HUES64 (cell line): ENCODE data around the gene UNC5CL.

ENCODE experiments used
- H3K27ac ChIP-seq: 2 replicates; pipeline ENCODE4 v1.7.0; 2013; ENCODE audit warnings: low read depth, low read length, inconsistent platforms
- H3K27me3 ChIP-seq: 2 replicates; pipeline ENCODE4 v1.6.1; 2013; ENCODE audit warnings: mild to moderate bottlenecking, low read length; ENCODE audit not compliant: insufficient read depth
- H3K36me3 ChIP-seq: 2 replicates; pipeline ENCODE4 v1.6.1; 2013; ENCODE audit warnings: mild to moderate bottlenecking, low read length; ENCODE audit not compliant: insufficient read depth
- H3K4me1 ChIP-seq: 2 replicates; pipeline ENCODE4 v1.6.1; 2013; ENCODE audit warnings: mild to moderate bottlenecking, low read length, moderate library complexity; ENCODE audit not compliant: insufficient read depth
- H3K4me3 ChIP-seq: 2 replicates; pipeline ENCODE4 v1.5.1; 2013; ENCODE audit warnings: mild to moderate bottlenecking, low read length, moderate library complexity
- H3K9ac ChIP-seq: 2 replicates; pipeline ENCODE4 v1.6.1; 2013; ENCODE audit warnings: mild to moderate bottlenecking, low read depth, low read length
- H3K9me3 ChIP-seq: 2 replicates; pipeline ENCODE4 v1.6.1; 2013; ENCODE audit warnings: low read depth, low read length; ENCODE audit not compliant: insufficient read depth
- WGBS: fragments of 150-250, 120-280 bp; methylation state at CpG from one replicate; pipeline ENCODE4 v1.1.7; 2013; ENCODE audit warnings: missing lambda C conversion rate; 5-methylcytosine and 5-hydroxymethylcytosine counted together

UNC5CL gene

DNA sequence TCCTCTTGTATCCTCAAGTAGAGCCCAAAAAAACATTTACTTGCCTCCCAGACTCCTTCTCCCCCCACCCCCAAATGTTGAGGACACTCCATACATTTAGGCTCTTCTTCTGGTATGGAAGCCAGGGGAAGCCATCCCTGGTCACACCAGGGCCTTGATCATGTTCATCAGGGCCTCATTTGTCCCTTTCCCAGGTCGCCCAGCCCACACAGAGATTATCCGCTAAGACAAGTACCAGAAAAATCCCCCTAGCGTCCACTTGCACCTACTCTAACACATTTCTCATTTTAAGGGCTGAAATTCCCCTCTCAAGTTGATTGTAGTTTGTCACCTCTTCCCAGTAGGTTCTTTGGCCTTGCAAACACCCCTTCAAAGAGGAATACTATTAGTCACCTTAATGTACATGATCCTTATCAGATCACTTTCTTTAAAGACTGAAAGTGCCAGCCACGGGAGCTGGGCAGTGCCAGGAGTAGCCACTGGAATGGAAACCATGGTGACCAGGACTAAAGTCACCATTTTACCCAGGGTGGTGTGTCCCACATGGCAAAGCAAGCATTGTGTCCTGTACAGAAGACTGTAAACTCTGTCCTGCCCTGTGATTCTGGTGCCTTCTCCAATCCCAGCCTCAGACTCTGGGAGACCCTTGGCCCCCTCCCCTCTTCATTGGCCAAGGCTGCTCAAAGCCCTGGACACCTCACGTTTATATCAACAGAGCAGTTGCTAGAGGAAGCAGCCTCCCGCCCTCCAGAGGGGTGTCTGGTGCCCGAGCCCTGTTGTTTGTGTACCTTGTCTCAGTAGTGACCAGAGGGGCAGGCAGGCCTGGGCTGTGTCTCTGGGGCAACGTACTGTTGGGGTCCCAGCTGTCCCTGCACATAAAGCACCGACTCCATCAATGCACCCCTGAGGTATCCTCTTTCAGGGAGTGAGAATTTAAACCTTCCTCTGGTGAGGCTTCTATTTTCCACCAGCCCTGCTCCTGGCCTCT is 9.0 kb upstream of the UNC5CL start:
- Histone ChIP-seq H3K4me1 (no peaks in the 10 kb centered on the region), H3K9ac (no peak overlapping the region), H3K9me3 (no peaks in the 10 kb centered on the region), H3K4me3 (no peak overlapping the region), H3K36me3 (no peaks in the 10 kb centered on the region), H3K27ac (no peak overlapping the region), H3K27me3 (no peaks in the 10 kb centered on the region)
- WGBS = 90% methylated on average over 9 of the region's 9 CpGs

DNA sequence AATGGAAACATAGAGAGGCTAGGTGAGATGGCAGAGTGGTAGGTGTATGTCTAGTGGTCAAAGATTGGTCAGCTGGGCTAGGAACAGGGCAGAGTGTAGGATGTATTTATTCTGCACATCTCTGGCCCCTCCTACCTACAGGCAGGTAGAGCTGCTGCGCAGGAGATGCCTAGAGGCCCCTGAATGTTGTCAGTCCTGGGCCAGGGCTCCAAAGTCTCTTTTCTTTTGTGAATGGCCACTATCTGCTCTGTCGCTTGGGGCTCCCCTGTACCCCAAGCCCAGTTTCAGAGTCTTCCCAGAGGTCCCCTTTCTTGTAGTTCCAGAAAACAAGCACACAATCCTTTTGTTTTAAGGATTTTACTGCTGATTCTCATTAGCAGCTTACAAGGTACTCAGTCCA is 8.3 kb upstream of the UNC5CL start:
- no peaks in the 10 kb centered on the region for H3K9me3 ChIP-seq

DNA sequence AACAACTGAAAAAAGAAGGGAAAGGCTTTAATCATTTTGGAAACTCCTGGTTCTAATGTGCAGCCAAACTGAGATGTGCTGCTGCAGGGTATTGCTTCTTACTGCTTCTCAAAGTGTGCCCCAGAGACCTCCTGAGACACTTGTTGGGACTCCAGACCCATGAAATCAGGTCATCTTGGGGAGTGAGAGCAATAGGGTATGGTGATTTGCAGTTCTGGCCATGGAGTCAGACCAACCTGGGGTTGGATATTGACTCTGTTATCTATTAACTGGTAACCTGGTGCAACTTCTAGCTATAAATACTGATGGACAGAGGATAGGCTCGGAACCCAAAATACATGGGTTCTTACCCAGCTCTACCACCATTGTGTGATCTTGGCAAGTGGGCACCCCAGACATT is 7.1 kb upstream of the UNC5CL start:
- Histone ChIP-seq H3K4me1 (no peaks in the 10 kb centered on the region), H3K4me3 (no peak overlapping the region), H3K27me3 (no peaks in the 10 kb centered on the region), H3K9ac (no peak overlapping the region), H3K9me3 (no peaks in the 10 kb centered on the region), H3K27ac (no peak overlapping the region), H3K36me3 (no peaks in the 10 kb centered on the region)
- WGBS = 94% methylated on average over 1 of the region's 1 CpG

More for the DNA sequence above, 8.3 kb upstream of the UNC5CL start:
- Histone ChIP-seq H3K4me1 (no peaks in the 10 kb centered on the region), H3K27me3 (no peaks in the 10 kb centered on the region), H3K27ac (no peak overlapping the region), H3K36me3 (no peaks in the 10 kb centered on the region), H3K4me3 (no peak overlapping the region), H3K9ac (no peak overlapping the region)
- 88% methylated on average over 2 of the region's 2 CpGs for WGBS

DNA sequence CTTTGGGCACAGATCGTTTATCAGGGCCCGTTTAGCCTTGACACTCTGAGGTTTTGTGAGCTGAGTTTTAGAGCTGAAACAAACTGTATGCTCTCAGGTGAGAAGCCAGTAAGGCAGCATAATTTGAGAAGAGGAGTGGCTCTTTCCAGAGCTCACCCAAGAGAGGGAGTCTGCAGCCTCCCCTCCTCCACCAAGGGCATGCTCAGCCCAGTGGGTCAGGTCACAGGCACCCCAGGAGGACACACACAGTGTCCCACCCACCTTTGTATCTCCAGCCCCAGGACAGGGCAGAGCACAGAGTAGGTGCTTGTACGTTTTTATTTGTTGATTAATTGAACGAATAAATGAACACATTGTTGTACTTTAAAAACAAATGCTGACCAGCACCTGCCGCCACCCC is 6.6 kb upstream of the UNC5CL start:
- no peak overlapping the region for H3K4me3 ChIP-seq
- H3K27me3 ChIP-seq = no peaks in the 10 kb centered on the region
- H3K4me1 ChIP-seq = no peaks in the 10 kb centered on the region
- H3K9ac ChIP-seq = no peak overlapping the region
- H3K9me3 ChIP-seq = no peaks in the 10 kb centered on the region
- no peak overlapping the region for H3K27ac ChIP-seq
- no peaks in the 10 kb centered on the region for H3K36me3 ChIP-seq
- WGBS = 90% methylated on average over 3 of the region's 5 CpGs

DNA sequence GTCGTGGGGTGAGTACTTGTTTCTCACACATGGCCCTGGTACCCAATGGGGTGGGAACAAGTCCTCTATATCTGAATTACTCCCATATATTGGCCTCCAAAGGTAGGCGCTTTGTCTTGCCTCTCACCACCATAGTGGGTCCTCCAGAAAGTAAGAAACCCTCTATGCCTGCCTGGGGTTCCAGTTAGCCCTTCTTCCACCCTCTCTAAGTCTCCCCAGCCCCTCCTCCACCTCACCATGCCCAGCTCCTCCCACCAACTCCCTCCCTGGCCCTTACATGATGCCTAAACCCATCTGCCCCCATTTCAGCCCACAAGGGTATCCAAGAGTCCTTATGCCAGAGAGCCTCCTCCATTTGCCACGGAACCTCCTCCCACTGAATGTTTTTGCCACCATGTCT is 4.1 kb upstream of the UNC5CL start:
- no peak overlapping the region for H3K27ac ChIP-seq
- peaks cover 4% of the 10 kb centered on the region; the same call in 1 of the 2 replicates for H3K4me1 ChIP-seq
- H3K36me3 ChIP-seq = no peaks in the 10 kb centered on the region
- H3K4me3 ChIP-seq = no peak overlapping the region
- H3K9me3 ChIP-seq = no peaks in the 10 kb centered on the region
- WGBS = 92% methylated on average over 3 of the region's 3 CpGs
- H3K9ac ChIP-seq = no peak overlapping the region
- no peaks in the 10 kb centered on the region for H3K27me3 ChIP-seq

DNA sequence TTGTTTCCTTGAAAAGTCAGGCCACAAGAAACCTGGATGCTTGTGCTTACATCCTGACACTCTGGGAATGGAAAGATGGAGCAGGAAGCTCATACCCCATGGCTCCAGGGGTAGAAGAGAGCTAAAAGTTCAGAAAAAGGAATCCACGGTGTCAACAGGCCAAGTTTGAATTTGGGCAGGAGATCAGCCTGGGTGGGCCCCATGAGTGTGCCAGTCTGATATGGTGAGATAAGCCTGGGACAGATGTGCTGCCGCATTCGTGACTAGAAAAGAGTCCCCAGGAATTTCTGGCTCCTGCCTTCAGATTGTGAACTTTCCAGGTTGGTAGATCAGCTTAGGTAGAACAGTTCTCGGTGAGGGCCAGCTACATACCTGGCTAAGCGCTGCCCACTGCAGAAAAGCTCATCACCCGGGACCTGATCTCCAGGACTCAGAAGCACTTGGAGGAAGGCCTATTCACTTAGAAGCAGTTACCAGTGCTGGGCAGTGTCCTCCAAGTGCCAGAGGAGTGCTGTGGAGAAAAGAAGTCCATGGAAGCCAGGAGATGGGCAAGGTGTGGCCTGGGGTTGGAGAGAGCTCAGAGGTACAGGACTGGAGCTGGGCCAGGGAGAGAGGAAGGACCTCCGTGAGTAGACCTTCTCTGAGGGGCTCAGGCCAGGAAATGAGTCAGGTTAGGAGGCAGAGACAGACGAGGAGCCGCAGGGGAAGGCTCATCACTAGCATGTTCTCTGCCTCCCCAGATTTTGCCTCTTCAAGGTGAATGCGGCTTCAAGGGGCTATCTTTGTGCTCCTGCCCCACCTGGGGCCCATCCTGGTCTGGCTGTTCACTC is 3.4 kb upstream of the UNC5CL start, which contains the start of gene TSPO2:
TSS of gene TSPO2 (plus strand) at position 242 of the 830 bp plus-strand sequence. CDS start at position 761, 519 bp downstream.
- Histone ChIP-seq H3K4me3 (no peak within 1 kb of the TSS), H3K27ac (no peak within 1 kb of the TSS), H3K36me3 (no peaks in the 10 kb centered on the region), H3K27me3 (no peaks in the 10 kb centered on the region), H3K9ac (no peak within 1 kb of the TSS), H3K4me1 (peaks cover 4% of the 10 kb centered on the region; the same call in 1 of the 2 replicates), H3K9me3 (no peaks in the 10 kb centered on the region)
- WGBS = 93% methylated on average over 10 of the region's 10 CpGs

DNA sequence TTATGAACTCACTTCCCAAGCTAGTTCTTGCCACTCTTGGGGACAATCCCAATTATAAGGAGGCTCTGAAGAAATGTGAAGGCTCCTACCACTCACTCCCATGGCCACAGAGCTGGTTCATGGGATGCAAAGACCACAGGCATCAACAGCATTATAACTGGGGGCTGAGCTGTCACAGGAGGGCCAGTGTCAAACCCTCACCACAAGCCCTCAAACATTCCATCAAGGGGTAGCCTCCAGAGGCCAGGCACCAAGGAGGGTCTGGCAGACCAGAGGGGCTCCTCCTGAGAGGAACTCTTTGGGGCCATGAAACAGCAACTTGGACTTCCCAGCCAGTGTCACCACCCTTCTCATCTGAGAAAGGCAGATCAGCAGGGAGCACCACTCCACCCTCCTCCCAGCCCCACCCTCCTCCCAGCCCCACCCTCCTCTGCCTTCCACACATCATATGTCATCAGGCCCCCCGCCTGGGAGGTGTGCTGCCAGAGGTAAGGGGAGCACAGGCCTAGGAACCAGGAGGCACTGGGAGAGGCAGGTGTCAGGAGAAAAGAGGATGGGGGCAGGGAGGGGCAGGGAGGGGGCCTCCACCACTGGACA is 2.0 kb upstream of the UNC5CL start:
- Histone ChIP-seq H3K9ac (no peak overlapping the region), H3K27me3 (no peaks in the 10 kb centered on the region), H3K27ac (no peak overlapping the region), H3K9me3 (no peaks in the 10 kb centered on the region), H3K4me1 (peaks cover 4% of the 10 kb centered on the region; the same call in 1 of the 2 replicates), H3K4me3 (no peak overlapping the region), H3K36me3 (no peaks in the 10 kb centered on the region)
- WGBS = 60% methylated on average over 1 of the region's 1 CpG

DNA sequence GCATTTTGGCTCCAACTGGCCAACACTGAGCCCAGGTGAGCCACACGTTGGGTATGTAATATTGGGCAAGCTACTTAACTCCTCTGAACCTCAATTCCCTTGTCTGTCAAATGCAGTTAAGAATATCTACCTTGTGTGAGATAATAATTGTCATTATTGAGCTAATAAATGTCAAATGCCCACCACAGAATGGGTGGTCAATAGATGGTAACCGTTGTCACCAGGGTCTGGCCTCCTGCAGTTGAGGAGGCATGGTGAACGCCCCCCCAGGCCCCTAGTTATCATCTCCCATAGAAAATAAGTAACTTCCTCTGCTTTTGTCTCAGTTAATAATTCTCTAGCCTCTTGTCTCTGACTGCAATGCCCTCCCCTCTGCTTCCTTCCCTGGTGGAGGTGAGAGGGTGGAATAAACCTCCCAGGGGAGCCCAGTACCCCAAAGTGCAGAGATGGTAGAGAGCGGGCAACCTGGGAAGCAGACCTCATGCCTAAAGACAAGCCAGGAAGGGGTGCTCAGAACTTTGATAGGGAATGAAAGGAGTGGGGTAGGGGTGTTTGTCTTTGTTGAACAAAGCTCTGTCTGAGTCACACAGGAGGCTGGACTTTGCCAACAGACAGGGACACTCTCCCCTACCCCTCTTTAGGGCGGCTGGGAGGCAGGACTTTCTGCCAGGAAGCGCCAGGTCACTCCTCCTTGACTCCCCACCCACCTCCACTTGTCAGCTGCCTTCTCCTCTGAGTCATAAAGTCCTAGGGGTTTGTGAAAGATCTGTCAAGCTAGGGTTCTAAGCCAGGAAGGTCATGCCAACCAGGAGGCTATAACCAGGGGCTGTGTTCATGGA is 1.3 kb upstream of the UNC5CL start:
- Histone ChIP-seq H3K9me3 (no peaks in the 10 kb centered on the region), H3K27me3 (no peaks in the 10 kb centered on the region), H3K36me3 (no peaks in the 10 kb centered on the region), H3K4me1 (peaks cover 4% of the 10 kb centered on the region; the same call in 1 of the 2 replicates), H3K4me3 (no peak overlapping the region), H3K27ac (no peak overlapping the region), H3K9ac (no peak overlapping the region)
- WGBS = 83% methylated on average over 6 of the region's 6 CpGs

DNA sequence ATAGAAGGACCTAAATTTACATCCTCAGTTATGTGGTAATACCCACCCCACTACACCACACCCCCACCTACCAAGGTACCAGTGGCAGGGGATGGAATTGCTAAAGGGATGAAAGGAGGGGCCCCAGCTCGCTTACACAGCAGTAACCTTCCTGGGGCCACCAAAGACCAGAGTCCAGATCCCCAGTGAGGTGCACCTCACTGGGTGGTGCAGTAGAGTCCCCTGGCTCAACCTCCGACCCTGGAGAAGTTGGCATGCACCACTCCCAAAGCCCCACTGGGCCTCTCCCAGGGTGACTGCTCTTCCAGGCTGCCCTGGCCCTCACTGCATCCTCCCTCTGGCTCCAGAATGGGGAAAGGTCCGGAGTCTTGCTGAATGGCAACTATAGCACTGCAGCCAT is 816 bp downstream of the UNC5CL start:
- 88% methylated on average over 3 of the region's 3 CpGs for WGBS
- no peaks in the 10 kb centered on the region for H3K27me3 ChIP-seq
- no peak overlapping the region for H3K4me3 ChIP-seq
- no peak overlapping the region for H3K27ac ChIP-seq
- no peaks in the 10 kb centered on the region for H3K36me3 ChIP-seq
- no peak overlapping the region for H3K9ac ChIP-seq
- H3K4me1 ChIP-seq = peaks cover 4% of the 10 kb centered on the region; the same call in 1 of the 2 replicates
- no peaks in the 10 kb centered on the region for H3K9me3 ChIP-seq

DNA sequence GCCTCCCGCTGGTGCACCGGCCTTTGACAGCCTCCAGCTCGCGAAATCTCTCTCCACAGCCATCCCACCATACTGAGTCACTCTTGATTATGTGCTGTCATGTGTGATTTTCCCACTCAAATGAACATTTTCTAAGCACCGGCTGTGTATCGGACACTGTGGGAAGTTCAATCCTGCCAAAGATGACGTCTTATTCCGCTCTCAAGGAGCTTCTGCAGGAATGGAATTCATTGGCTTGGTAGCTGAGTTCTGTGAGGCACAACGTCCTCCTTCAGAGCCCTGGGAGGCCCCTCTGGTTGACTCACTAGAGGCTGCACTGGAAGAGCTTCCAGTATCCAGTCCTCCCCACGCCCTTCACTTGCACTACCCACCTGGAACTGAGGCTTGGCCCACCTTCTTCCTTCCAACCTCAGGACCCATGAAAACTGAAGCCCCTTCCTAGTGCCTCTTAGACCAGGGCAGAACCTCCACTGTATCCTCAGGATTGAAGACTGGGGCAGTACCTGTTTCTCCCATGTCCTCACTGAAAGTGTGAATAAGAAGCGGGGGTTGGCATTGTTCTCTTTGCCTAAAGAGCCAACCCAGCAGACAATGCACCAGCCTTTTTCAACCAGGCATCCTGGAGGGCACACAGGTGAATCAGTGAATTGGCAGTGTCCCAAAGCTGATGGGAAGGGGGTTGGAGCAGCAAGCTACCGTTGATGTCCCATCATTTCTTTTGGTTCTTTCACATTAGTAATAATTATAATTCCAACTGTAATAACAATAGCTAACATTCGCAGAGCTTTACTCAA is 1.7 kb downstream of the UNC5CL start:
- no peak overlapping the region for H3K4me3 ChIP-seq
- no peak overlapping the region for H3K27ac ChIP-seq
- WGBS = 91% methylated on average over 13 of the region's 13 CpGs
- peaks cover 4% of the 10 kb centered on the region; the same call in 1 of the 2 replicates for H3K4me1 ChIP-seq
- H3K36me3 ChIP-seq = no peaks in the 10 kb centered on the region
- no peaks in the 10 kb centered on the region for H3K9me3 ChIP-seq
- no peak overlapping the region for H3K9ac ChIP-seq
- H3K27me3 ChIP-seq = no peaks in the 10 kb centered on the region
